Hindlimb muscle (tissue), 1 donor: ENCODE results near the gene MRPL55. TPM values are rescaled to one million over a fixed set of nuclear protein-coding genes. Genes with fewer than 3 reads are reported as not detected.

Experiments
- DNase-seq: peaks from one replicate; pipeline ENCODE4 v3.0.0-alpha.2; 2013
- polyA plus RNA-seq: library from polyadenylated mRNA; unstranded; fragments of 120-200 nt; gene quantifications from one replicate; pipeline ENCODE4 v1.2.1, GENCODE V29; 2013; ENCODE audit not compliant: insufficient read length

MRPL55 gene
- polyA plus RNA-seq, 1 donor: 35.6 TPM

DNA sequence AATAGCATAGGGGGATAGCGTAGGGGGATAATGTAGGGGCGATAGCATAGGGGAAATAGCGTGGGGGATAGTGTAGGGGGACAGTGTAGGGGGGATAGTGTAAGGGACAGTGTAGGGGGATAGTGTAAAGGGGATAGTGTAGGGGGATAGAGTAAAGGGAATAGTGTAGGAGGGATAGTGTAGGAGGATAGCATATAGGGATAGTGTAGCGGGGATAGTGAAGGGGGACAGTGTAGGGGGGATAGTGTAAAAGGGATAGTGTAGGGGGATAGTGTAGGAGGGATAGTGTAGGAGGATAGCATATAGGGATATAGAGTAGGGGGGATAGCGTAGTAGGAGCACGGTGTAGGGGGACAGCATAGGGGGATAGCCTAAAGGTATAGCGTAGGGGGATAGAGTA, 40.7 kb downstream of the MRPL55 start:
- no peak for DNase-seq

GRCh38 chr1:228066891-228067654, 42.0 kb downstream of the MRPL55 start:
- no peak for DNase-seq

DNA sequence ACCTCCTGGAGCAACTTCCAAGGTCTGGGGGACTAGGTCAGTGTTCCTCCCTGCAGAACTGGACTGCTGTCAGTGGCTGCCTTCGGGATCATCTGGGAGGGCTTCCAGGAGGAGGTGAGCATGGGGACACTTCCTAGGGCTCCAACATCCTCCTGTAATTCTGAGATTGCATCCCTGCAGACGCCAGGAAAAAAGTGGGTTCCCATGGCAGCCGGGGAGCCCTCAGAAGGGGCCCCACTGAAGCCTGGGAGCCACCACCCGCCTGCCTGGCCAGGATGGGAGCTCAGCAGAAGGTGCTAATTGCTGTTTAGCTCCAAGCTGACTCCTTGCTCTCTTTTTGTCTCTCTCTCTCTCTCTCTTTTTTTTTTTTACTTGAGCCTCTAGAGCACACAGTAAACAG, 42.7 kb downstream of the MRPL55 start:
- DNase-seq: no peak

- no peak for DNase-seq
Observed at GRCh38 chr1:228065543-228066347, 43.4 kb downstream of the MRPL55 start.

DNA sequence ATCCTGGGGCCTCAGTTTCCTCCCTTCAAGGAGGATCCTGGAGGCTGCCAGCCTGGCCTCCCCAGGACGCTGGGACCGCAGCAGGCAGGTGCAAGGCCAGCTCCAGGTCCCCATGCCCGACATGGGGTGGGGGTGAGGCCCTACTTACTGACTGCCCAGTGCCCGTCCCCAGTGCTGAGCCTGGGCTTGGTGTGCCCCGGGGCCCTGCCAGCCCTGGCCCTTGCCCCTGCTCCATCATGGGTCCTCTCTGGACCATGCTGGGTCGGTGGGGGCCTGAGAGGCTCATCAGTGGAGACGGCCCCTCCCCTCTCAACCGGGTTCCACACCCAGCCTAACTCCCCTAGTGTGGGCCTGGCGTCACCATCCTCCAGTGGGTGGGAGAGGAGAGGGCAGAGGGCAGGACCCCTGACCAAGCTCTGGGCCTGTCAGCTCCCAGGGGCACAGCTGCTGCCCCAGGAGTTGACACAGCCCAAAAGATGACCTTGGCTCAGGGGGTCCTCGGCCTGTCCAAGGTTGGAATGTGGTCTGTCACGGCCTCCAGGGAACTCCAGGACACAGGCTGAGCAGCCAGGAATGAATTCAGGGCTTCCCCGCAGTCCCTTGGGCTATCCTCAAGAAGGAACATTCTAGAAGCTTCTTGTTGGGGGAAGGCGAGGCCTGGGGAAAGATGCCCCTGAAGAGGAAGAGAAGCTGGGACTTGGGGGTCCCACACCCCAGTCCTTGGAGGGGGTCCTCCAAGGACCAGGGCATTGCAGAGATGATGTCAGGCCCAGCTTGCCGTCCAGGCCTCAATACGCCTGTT, 44.2 kb downstream of the MRPL55 start:
- no peak for DNase-seq

GRCh38 chr1:228064296-228064695, 44.8 kb downstream of the MRPL55 start:
- no peak for DNase-seq

GRCh38 chr1:228063251-228064191, 45.6 kb downstream of the MRPL55 start:
- DNase-seq: no peak

DNA sequence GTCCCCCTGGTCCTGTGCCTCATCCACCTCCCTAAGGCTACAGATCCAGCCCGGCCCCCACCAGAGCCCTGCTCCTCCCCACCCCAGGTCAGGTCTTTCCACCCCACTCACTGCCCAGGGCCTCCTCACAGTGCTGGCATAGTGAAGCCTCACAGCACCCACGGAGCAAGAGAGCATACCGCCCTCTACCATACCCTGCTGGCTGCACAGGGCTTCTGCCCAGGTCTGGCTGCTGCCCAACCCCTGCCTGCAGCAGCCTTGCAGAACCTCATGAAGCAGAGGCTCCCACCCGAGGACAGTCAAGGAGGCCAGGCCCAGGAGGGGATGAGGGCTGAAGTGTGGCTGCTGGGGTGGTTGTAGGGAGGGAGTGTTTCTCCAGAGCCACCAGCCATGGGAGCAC, 46.3 kb downstream of the MRPL55 start:
- no peak for DNase-seq

- DNase-seq: no peak
Observed at GRCh38 chr1:228062085-228062791, 46.9 kb downstream of the MRPL55 start.

DNA sequence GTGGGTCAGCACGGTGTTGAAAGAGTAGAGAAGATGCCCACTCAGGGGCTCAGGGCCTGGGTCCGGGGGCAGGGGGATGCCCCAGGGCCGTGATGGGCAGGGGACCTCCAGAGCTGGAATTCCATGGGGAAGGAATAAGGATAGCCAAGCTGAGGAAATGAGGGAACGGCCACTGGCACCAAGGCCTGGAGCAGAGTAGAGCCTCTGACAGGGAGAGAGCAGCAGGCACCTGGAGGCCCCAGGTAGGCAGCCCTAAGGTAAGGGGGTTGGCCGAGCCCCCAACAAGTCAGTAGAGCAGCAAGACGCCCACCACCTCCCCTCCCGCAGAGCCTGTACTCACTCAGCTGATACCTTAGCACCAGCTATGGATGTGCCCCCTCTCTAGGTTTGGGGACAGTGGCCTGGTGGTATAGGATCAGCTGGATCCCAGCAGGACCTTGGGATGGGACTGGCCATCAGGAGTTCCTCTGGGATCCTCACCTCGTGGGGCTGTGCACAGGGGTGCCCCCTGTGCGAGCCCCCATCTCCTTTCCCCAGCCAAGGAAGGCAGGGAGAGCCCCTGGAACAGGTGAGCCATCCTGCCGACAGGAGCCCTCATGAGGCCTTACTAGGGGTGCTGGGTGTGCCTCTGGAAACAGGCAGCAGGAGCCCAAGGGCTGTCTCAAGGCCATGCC, 47.6 kb downstream of the MRPL55 start:
- no peak for DNase-seq

GRCh38 chr1:228060458-228061190, 48.5 kb downstream of the MRPL55 start:
- no peak for DNase-seq

- DNase-seq: no peak
Observed at GRCh38 chr1:228059634-228060457, 49.3 kb downstream of the MRPL55 start.

DNA sequence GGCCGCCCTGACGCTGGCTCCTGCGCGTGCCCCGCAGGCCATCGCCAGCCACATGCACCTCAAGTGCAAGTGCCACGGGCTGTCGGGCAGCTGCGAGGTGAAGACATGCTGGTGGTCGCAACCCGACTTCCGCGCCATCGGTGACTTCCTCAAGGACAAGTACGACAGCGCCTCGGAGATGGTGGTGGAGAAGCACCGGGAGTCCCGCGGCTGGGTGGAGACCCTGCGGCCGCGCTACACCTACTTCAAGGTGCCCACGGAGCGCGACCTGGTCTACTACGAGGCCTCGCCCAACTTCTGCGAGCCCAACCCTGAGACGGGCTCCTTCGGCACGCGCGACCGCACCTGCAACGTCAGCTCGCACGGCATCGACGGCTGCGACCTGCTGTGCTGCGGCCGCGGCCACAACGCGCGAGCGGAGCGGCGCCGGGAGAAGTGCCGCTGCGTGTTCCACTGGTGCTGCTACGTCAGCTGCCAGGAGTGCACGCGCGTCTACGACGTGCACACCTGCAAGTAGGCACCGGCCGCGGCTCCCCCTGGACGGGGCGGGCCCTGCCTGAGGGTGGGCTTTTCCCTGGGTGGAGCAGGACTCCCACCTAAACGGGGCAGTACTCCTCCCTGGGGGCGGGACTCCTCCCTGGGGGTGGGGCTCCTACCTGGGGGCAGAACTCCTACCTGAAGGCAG, 50.0 kb downstream of the MRPL55 start:
- DNase-seq: no peak

- DNase-seq: no peak
Observed at GRCh38 chr1:228058172-228058948, 50.7 kb downstream of the MRPL55 start.
